Kidney (tissue), 14 donors: ENCODE data around the gene CENPQ. TPM values are rescaled to one million over a fixed set of nuclear protein-coding genes. Genes with fewer than 3 reads are reported as not detected.

Source experiments
- DNase-seq, 5 donors: peaks; one replicate each; pipeline ENCODE4 v3.0.0-alpha.2; 2013 to 2020
- FAIRE-seq: peaks from 2 replicates; lab custom pipeline; 2012; peaks lifted over from hg19 to GRCh38; lab: Jason Lieb, UNC
- H3K27ac ChIP-seq, 2 donors: one replicate each; pipeline ENCODE4 v1.7.0; 2013; ENCODE audit warnings: low read depth in 2 of 2, low read length in 2 of 2, inconsistent platforms in 1 of 2
- H3K27me3 ChIP-seq: one replicate; pipeline ENCODE4 v1.7.1; 2013; ENCODE audit warnings: low read length, inconsistent platforms; ENCODE audit not compliant: control insufficient read depth, insufficient read depth
- H3K36me3 ChIP-seq, 3 donors: one replicate each; pipeline versions ENCODE4 v1.7.0 to v1.7.1; 2013; ENCODE audit warnings: low read length in 3 of 3, control low read depth in 1 of 3, inconsistent platforms in 1 of 3; ENCODE audit not compliant: insufficient read depth in 3 of 3, control insufficient read depth in 2 of 3
- H3K4me1 ChIP-seq, 3 donors: one replicate each; pipeline versions ENCODE4 v1.7.0 to v1.7.1; 2013; ENCODE audit warnings: low read length in 3 of 3, inconsistent platforms in 1 of 3, low read depth in 1 of 3; ENCODE audit not compliant: control insufficient read depth in 2 of 3, insufficient read depth in 2 of 3
- H3K4me3 ChIP-seq, 3 donors: one replicate each; pipeline versions ENCODE4 v1.7.0 to v1.8.1; 2013; ENCODE audit warnings: low read length in 3 of 3, control low read depth in 1 of 3, inconsistent platforms in 1 of 3
- H3K9ac ChIP-seq, 3 donors: one replicate each; pipeline versions ENCODE4 v1.7.0 to v1.7.1; 2013; ENCODE audit warnings: low read length in 3 of 3, control low read depth in 1 of 3, inconsistent platforms in 1 of 3
- H3K9me3 ChIP-seq, 3 donors: one replicate each; pipeline versions ENCODE4 v1.7.0 to v1.7.1; 2013; ENCODE audit warnings: low read length in 3 of 3, control low read depth in 1 of 3, inconsistent platforms in 1 of 3; ENCODE audit not compliant: control insufficient read depth in 2 of 3, insufficient read depth in 1 of 3
- CTCF ChIP-seq: IDR thresholded peaks from 3 replicates; pipeline ENCODE4 v1.5.1; 2012; ENCODE audit warnings: mild to moderate bottlenecking, moderate library complexity, borderline replicate concordance; ENCODE audit not compliant: insufficient read depth; ENCODE audit errors: extremely low read depth
- intact Hi-C: fragments of 100-400 bp; cut with DNase I; formaldehyde crosslinking; loops from one replicate; pipeline ENCODE4 v1.11.1; 2022
- polyA plus RNA-seq: library from polyadenylated mRNA; stranded (reverse); fragments of 350-450 nt; fragmentation: Illumina TruSeq; extraction: RNeasy Lipid Tissue Mini Kit (QIAGEN cat#74804); gene quantifications from one replicate; pipeline ENCODE4 v1.2.3, GENCODE V29; 2014; ENCODE audit warnings: low read depth, low replicate concordance; ENCODE audit not compliant: insufficient read depth
- total RNA-seq: library from RNA; stranded (reverse); fragmentation: NEBNext Ultra II Directional; extraction: Animal tissue kit (Norgen Biotek cat#: 25700); gene quantifications from one replicate; pipeline ENCODE4 v1.2.1, GENCODE V29; 2021
- donor health status: control.
- donor health status: control.
- donor health status: control.
- donor health status: control.
- donor health status: control.
- donor health status: DM: yes; HTN: yes; CAD: no.
- donor health status: Normal renal cell carcinoma (clear cell type).

Gene CENPQ
- total and polyA plus RNA-seq, 2 donors from 2014 or later = 3.9 to 4.2 TPM

GRCh38 chr6:49462599-49462926, 607 bp upstream of the CENPQ start:
- H3K27ac ChIP-seq = peak overlapping the region; percentile 63 to 80
- peak overlapping the region; percentile 98 to 99 (median 99) for H3K4me3 ChIP-seq
- no peaks in the 10 kb centered on the region for H3K27me3 ChIP-seq
- intact Hi-C loops = no loop called here
- H3K9ac ChIP-seq = peak overlapping the region; percentile 86 to 97 (median 92)
- no peak for TF ChIP-seq CTCF
- DNase-seq = no peak
- no peaks in the 10 kb centered on the region for H3K9me3 ChIP-seq
- no peak for FAIRE-seq
- peaks cover 0 to 2% (median 0%) of the 10 kb centered on the region in 3 donors for H3K4me1 ChIP-seq
- no peaks in the 10 kb centered on the region for H3K36me3 ChIP-seq

- no peaks in the 10 kb centered on the region for H3K36me3 ChIP-seq
- no peak overlapping the region for H3K27ac ChIP-seq
- no peak for FAIRE-seq
Measured at GRCh38 chr6:49463612-49463967, 420 bp downstream of the CENPQ start.

GRCh38 chr6:49464691-49465090, 1.5 kb downstream of the CENPQ start:
- no peak for FAIRE-seq
- no peak overlapping the region for H3K9ac ChIP-seq
- H3K9me3 ChIP-seq = no peaks in the 10 kb centered on the region

More at GRCh38 chr6:49463612-49463967, 420 bp downstream of the CENPQ start:
- peak in 1 of 5 donors; percentile 7 for DNase-seq
- TF ChIP-seq CTCF = no peak
- H3K9me3 ChIP-seq = no peaks in the 10 kb centered on the region
- H3K9ac ChIP-seq = peak overlapping the region; percentile 35 to 97 (median 86)
- peak overlapping the region; percentile 98 to 99 (median 99) for H3K4me3 ChIP-seq
- intact Hi-C loops = no loop called here
- H3K27me3 ChIP-seq = no peaks in the 10 kb centered on the region
- H3K4me1 ChIP-seq = peaks cover 0 to 2% (median 0%) of the 10 kb centered on the region in 3 donors

More at GRCh38 chr6:49464691-49465090, 1.5 kb downstream of the CENPQ start:
- Histone ChIP-seq H3K4me3 (no peak overlapping the region), H3K36me3 (no peaks in the 10 kb centered on the region), H3K27me3 (no peaks in the 10 kb centered on the region), H3K27ac (no peak overlapping the region), H3K4me1 (peaks cover 0 to 2% (median 0%) of the 10 kb centered on the region in 3 donors)
- TF ChIP-seq CTCF = no peak
- DNase-seq = no peak
- intact Hi-C loops = no loop called here
